Upper lobe of right lung (tissue), 1 donor: Measurements from ENCODE around the gene MEIOB. TPM values are rescaled to one million over a fixed set of nuclear protein-coding genes. Genes with fewer than 3 reads are reported as not detected.

ENCODE experiments used
- ATAC-seq: fragments of 200-7000 bp; cut with Tn5 transposase; one replicate; pipeline ENCODE4 v1.9.1; 2020; ENCODE audit warnings: mild to moderate bottlenecking, moderate library complexity
- DNase-seq: peaks from one replicate; pipeline ENCODE4 v3.0.0-alpha.2; 2020
- H3K27ac ChIP-seq: fragments of 200-600 bp; one replicate; pipeline ENCODE4 v1.8.0; 2022
- H3K27me3 ChIP-seq: fragments of 200-600 bp; one replicate; pipeline ENCODE4 v1.8.0; 2022; ENCODE audit warnings: mild to moderate bottlenecking
- H3K36me3 ChIP-seq: fragments of 200-600 bp; one replicate; pipeline ENCODE4 v1.8.0; 2022
- H3K4me1 ChIP-seq: fragments of 200-600 bp; one replicate; pipeline ENCODE4 v1.8.0; 2022
- H3K4me3 ChIP-seq: fragments of 200-600 bp; one replicate; pipeline ENCODE4 v1.8.0; 2022; ENCODE audit warnings: mild to moderate bottlenecking
- H3K9me3 ChIP-seq: fragments of 200-600 bp; one replicate; pipeline ENCODE4 v1.8.0; 2022
- CTCF ChIP-seq: fragments of 200-600 bp; IDR thresholded peaks from one replicate; pipeline ENCODE4 v1.8.0; 2022; ENCODE audit warnings: antibody characterized with exemption
- intact Hi-C: fragments of 100-400 bp; cut with DNase I; formaldehyde crosslinking; loops from one replicate; pipeline ENCODE4 v1.11.0; 2022
- total RNA-seq: library from RNA; stranded (reverse); fragmentation: NEBNext Ultra II Directional; extraction: Animal tissue kit (Norgen Biotek cat#: 25700); gene quantifications from one replicate; pipeline ENCODE4 v1.2.1, GENCODE V29; 2021
- donor health status: DM: no; HTN: yes; CAD: no; lungs with severe emphysema.

Gene MEIOB
- total RNA-seq, 1 donor from 2014 or later, result not detected

GRCh38 chr16:1818204-1818872, 53.6 kb downstream of the MEIOB start:
- no peak for DNase-seq
- no peak for ATAC-seq
- Histone ChIP-seq H3K4me1 (peaks cover under 1% of the 10 kb centered on the region), H3K27ac (no peak overlapping the region), H3K9me3 (no peaks in the 10 kb centered on the region), H3K4me3 (no peak overlapping the region), H3K27me3 (no peaks in the 10 kb centered on the region), H3K36me3 (peaks cover 73% of the 10 kb centered on the region)
- TF ChIP-seq CTCF, result no peak
- intact Hi-C loops, result no loop called here

GRCh38 chr16:1817716-1818115, 54.2 kb downstream of the MEIOB start:
- Histone ChIP-seq H3K9me3 (no peaks in the 10 kb centered on the region), H3K4me1 (peaks cover 6% of the 10 kb centered on the region), H3K4me3 (no peak overlapping the region), H3K27me3 (no peaks in the 10 kb centered on the region), H3K36me3 (peaks cover 71% of the 10 kb centered on the region), H3K27ac (no peak overlapping the region)
- TF ChIP-seq CTCF, result no peak
- ATAC-seq (no peak), DNase-seq (no peak)
- intact Hi-C loops, result no loop called here

GRCh38 chr16:1817276-1817589, 54.7 kb downstream of the MEIOB start:
- no peaks in the 10 kb centered on the region for H3K9me3 ChIP-seq
- intact Hi-C loops, result no loop called here
- H3K27me3 ChIP-seq, result no peaks in the 10 kb centered on the region
- H3K4me3 ChIP-seq, result no peak overlapping the region
- DNase-seq (peak; percentile 60), ATAC-seq (no peak)
- peaks cover 11% of the 10 kb centered on the region for H3K4me1 ChIP-seq
- peaks cover 66% of the 10 kb centered on the region for H3K36me3 ChIP-seq
- no peak for TF ChIP-seq CTCF
- H3K27ac ChIP-seq, result no peak overlapping the region

GRCh38 chr16:1816396-1817275, 55.3 kb downstream of the MEIOB start:
- H3K27ac ChIP-seq, result no peak overlapping the region
- DNase-seq (no peak), ATAC-seq (no peak)
- peaks cover 60% of the 10 kb centered on the region for H3K36me3 ChIP-seq
- H3K4me1 ChIP-seq, result peaks cover 12% of the 10 kb centered on the region
- no peak overlapping the region for H3K4me3 ChIP-seq
- intact Hi-C loops, result no loop called here
- H3K27me3 ChIP-seq, result no peaks in the 10 kb centered on the region
- no peak for TF ChIP-seq CTCF
- no peaks in the 10 kb centered on the region for H3K9me3 ChIP-seq

- Histone ChIP-seq H3K4me1 (peaks cover 12% of the 10 kb centered on the region), H3K36me3 (peaks cover 51% of the 10 kb centered on the region), H3K27ac (no peak overlapping the region), H3K9me3 (no peaks in the 10 kb centered on the region), H3K4me3 (no peak overlapping the region), H3K27me3 (no peaks in the 10 kb centered on the region)
- intact Hi-C loops, result no loop called here
- TF ChIP-seq CTCF, result no peak
- no peak for ATAC-seq
- no peak for DNase-seq
Observed at GRCh38 chr16:1815461-1815860, 56.5 kb downstream of the MEIOB start.
